ENCODE data around the gene KRTAP10-12. TPM values are rescaled to one million over a fixed set of nuclear protein-coding genes. Genes with fewer than 3 reads are reported as not detected.

Gene KRTAP10-12
- total RNA-seq, 1 donor from 2014 or later, result not detected

- no peak overlapping the region for H2AFZ ChIP-seq (ENCODE audit: low read depth, low read length)
- no peaks in the 10 kb centered on the region for H4K20me1 ChIP-seq (ENCODE audit: insufficient read depth, low read length)
- FAIRE-seq (no peak), DNase-seq (ENCODE audit: low read depth) (no peak)
- H3K36me3 Mint-ChIP-seq (ENCODE audit: low read depth, unreplicated experiment), result peaks cover 2% of the 10 kb centered on the region
- peaks cover 2% of the 10 kb centered on the region for H3K27me3 ChIP-seq (ENCODE audit: insufficient read depth, low read length)
- H3K36me3 ChIP-seq (ENCODE audit: insufficient read depth, low read length), result no peaks in the 10 kb centered on the region
- TF ChIP-seq CTCF (IDR thresholded peaks at IDR 0.05; ENCODE audit: insufficient read depth, low read depth, low read length), result no peak
- H3K9me3 Mint-ChIP-seq (ENCODE audit: unreplicated experiment), result peaks cover 24% of the 10 kb centered on the region
- H3K4me1 Mint-ChIP-seq (ENCODE audit: low read depth, unreplicated experiment), result peaks cover 4% of the 10 kb centered on the region
- H3K4me3 ChIP-seq (ENCODE audit: insufficient read depth, low read depth, low read length), result no peak overlapping the region
- H3K27me3 Mint-ChIP-seq (ENCODE audit: low read depth, unreplicated experiment), result peaks cover 47% of the 10 kb centered on the region
- no peak overlapping the region for H3K27ac ChIP-seq (ENCODE audit: low read depth, low read length)
- no peak overlapping the region for H3K27ac Mint-ChIP-seq (ENCODE audit: unreplicated experiment)
- no peaks in the 10 kb centered on the region for H3K79me2 ChIP-seq (ENCODE audit: insufficient read depth, low read length)
- H3K9ac ChIP-seq (ENCODE audit: low read length), result no peak overlapping the region
- no peak overlapping the region for H3K4me2 ChIP-seq (ENCODE audit: low read length)
- peaks cover 32% of the 10 kb centered on the region for H3K9me3 ChIP-seq (ENCODE audit: insufficient read depth, low read depth, low read length)
- H3K4me1 ChIP-seq (ENCODE audit: insufficient read depth, low read length), result no peaks in the 10 kb centered on the region
- no peak overlapping the region for H3K4me3 Mint-ChIP-seq (ENCODE audit: unreplicated experiment)
Observed at GRCh38 chr21:44738621-44739020, 41.6 kb downstream of the KRTAP10-12 start.

- H3K79me2 ChIP-seq (ENCODE audit: insufficient read depth, low read length), result no peaks in the 10 kb centered on the region
- H3K4me3 ChIP-seq (ENCODE audit: insufficient read depth, low read depth, low read length), result no peak overlapping the region
- H3K4me1 ChIP-seq (ENCODE audit: insufficient read depth, low read length), result no peaks in the 10 kb centered on the region
- H3K27me3 Mint-ChIP-seq (ENCODE audit: low read depth, unreplicated experiment), result peaks cover 42% of the 10 kb centered on the region
- no peak for DNase-seq (ENCODE audit: low read depth)
- FAIRE-seq, result no peak
- H3K9me3 Mint-ChIP-seq (ENCODE audit: unreplicated experiment), result peaks cover 24% of the 10 kb centered on the region
- no peaks in the 10 kb centered on the region for H3K36me3 ChIP-seq (ENCODE audit: insufficient read depth, low read length)
- peaks cover 32% of the 10 kb centered on the region for H3K9me3 ChIP-seq (ENCODE audit: insufficient read depth, low read depth, low read length)
- H2AFZ ChIP-seq (ENCODE audit: low read depth, low read length), result no peak overlapping the region
- TF ChIP-seq CTCF (IDR thresholded peaks at IDR 0.05; ENCODE audit: insufficient read depth, low read depth, low read length) (no peak), EZH2 (IDR thresholded peaks at IDR 0.05; ENCODE audit: insufficient read depth, low read length) (no peak)
- peaks cover 2% of the 10 kb centered on the region for H3K36me3 Mint-ChIP-seq (ENCODE audit: low read depth, unreplicated experiment)
- H3K27ac Mint-ChIP-seq (ENCODE audit: unreplicated experiment), result no peak overlapping the region
- H3K4me1 Mint-ChIP-seq (ENCODE audit: low read depth, unreplicated experiment), result peaks cover 4% of the 10 kb centered on the region
- H3K27ac ChIP-seq (ENCODE audit: low read depth, low read length), result no peak overlapping the region
- no peaks in the 10 kb centered on the region for H4K20me1 ChIP-seq (ENCODE audit: insufficient read depth, low read length)
- H3K27me3 ChIP-seq (ENCODE audit: insufficient read depth, low read length), result peaks cover 2% of the 10 kb centered on the region
- H3K9ac ChIP-seq (ENCODE audit: low read length), result no peak overlapping the region
- H3K4me2 ChIP-seq (ENCODE audit: low read length), result no peak overlapping the region
- H3K4me3 Mint-ChIP-seq (ENCODE audit: unreplicated experiment), result no peak overlapping the region
Observed at GRCh38 chr21:44739316-44739715, 42.3 kb downstream of the KRTAP10-12 start.

DNA sequence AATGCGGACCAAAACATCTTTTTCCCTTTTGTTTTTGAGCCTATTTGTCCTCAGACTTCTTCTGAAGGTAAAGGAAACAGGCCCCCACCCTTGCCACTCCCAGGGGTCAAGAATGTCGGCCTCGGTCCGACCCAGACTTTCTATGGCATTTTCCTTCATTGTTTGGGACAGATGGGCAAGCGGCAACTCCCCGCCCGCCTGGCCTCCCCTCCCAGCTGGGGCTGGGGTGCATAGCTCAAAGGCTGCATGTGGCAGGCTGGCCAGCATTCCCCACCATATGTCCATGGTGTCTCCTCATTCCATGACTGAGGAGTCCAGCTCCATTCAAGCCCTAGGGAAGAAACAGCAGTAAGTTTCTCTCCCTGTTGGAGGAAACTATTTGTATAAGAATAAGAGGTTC lies 43.8 kb downstream of the KRTAP10-12 start:
- Histone ChIP-seq H2AFZ (ENCODE audit: low read depth, low read length) (no peak overlapping the region), H3K79me2 (ENCODE audit: insufficient read depth, low read length) (no peaks in the 10 kb centered on the region), H3K4me2 (ENCODE audit: low read length) (no peak overlapping the region), H4K20me1 (ENCODE audit: insufficient read depth, low read length) (no peaks in the 10 kb centered on the region), H3K4me1 (ENCODE audit: insufficient read depth, low read length) (no peaks in the 10 kb centered on the region), H3K27me3 (ENCODE audit: insufficient read depth, low read length) (peaks cover 2% of the 10 kb centered on the region), H3K9me3 (ENCODE audit: insufficient read depth, low read depth, low read length) (peaks cover 32% of the 10 kb centered on the region), H3K9ac (ENCODE audit: low read length) (no peak overlapping the region), H3K4me3 (ENCODE audit: insufficient read depth, low read depth, low read length) (no peak overlapping the region), H3K36me3 (ENCODE audit: insufficient read depth, low read length) (no peaks in the 10 kb centered on the region), H3K27ac (ENCODE audit: low read depth, low read length) (no peak overlapping the region)
- DNase-seq (ENCODE audit: low read depth) (no peak), FAIRE-seq (no peak)
- Mint-ChIP-seq H3K4me1 (ENCODE audit: low read depth, unreplicated experiment) (peaks cover under 1% of the 10 kb centered on the region), H3K27ac (ENCODE audit: unreplicated experiment) (no peak overlapping the region), H3K27me3 (ENCODE audit: low read depth, unreplicated experiment) (peaks cover 39% of the 10 kb centered on the region), H3K36me3 (ENCODE audit: low read depth, unreplicated experiment) (peaks cover 2% of the 10 kb centered on the region), H3K4me3 (ENCODE audit: unreplicated experiment) (no peak overlapping the region), H3K9me3 (ENCODE audit: unreplicated experiment) (peaks cover 24% of the 10 kb centered on the region)
- TF ChIP-seq CTCF (IDR thresholded peaks at IDR 0.05; ENCODE audit: insufficient read depth, low read depth, low read length) (no peak), EZH2 (IDR thresholded peaks at IDR 0.05; ENCODE audit: insufficient read depth, low read length) (no peak)
